Adrenal gland (tissue), 5 donors: ENCODE results near the gene ELMOD3.

Experiments used
- CTCF ChIP-seq, 6 experiments: fragments of 450-650 bp in 4 of 6; fragments of 200-600 bp in 2 of 6; sonication (generic) in 1 of 6; IDR thresholded peaks; 1 replicate in 5 of 6; 2 replicates in 1 of 6; pipeline versions ENCODE4 v1.5.1 to v1.8.0; 2016 to 2021; ENCODE audit warnings: antibody characterized with exemption in 6 of 6, mild to moderate bottlenecking in 2 of 6, moderate library complexity in 1 of 6
- POLR2A ChIP-seq, 2 donors: fragments of 450-650 bp; IDR thresholded peaks; one replicate each; pipeline ENCODE4 v1.6.1; 2017; ENCODE audit warnings: antibody characterized with exemption in 2 of 2, mild to moderate bottlenecking in 2 of 2, moderate library complexity in 1 of 2
- donor health status: DM: no; HTN: no; CAD: no.

DNA sequence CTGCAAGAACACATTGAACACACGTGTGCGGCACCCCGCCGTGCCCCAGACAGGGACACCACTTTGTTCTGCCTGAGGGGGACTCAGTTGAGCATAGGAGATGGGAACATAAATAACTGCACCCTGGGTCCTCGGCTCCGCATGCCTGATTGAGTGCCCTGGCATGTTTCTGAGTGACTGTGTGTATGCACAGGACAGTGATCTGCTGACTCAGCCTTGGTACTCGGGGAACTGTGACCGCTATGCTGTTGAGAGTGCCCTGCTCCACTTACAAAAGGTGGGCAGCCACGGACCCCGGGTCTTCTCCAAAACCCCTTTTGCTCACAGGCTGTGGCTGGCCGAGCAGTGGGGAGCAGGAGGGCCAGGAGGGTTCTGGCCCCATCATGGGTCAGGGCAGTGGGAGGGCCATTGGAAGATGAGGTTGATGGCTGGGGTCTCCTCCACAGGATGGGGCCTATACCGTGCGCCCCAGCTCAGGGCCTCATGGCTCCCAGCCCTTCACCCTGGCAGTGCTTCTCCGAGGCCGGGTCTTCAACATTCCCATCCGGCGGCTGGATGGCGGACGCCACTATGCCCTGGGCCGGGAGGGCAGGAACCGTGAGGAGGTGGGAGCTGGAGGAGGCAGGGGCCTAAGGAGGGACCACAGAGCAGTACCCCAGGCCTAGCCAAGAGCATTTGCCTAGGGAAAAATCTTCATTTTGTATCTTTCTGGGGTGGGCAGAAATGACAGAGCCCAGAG lies 80.8 kb downstream of the ELMOD3 start:
- TF ChIP-seq CTCF (IDR thresholded peaks at IDR 0.05) (no peak), POLR2A (IDR thresholded peaks at IDR 0.05) (no peak)
